ENCODE results near the gene LMCD1. TPM values are rescaled to one million over a fixed set of nuclear protein-coding genes. Genes with fewer than 3 reads are reported as not detected.

Gene LMCD1
- total and polyA plus RNA-seq, 4 donors: 33.6 to 179 (median 98.4) TPM

DNA sequence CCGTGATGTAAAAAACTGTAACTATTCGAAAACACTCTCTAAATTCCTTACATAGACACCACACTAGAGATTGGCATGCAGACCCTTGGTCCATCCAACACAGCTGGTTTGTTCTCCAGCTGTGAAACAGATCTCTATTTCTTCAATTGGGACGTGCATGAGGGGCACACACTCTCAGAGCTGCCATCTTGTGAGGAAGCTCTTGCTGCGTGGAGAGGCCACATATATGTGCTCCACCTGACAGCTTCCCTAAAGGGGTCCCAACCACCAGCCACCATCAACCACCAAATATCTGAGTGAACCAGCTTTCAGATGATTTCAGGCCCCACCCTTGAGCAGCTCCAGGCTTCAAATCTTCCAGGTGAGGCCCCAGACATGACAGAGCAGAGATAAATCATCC is 117.3 kb downstream of the LMCD1 start:
- H3K27me3 ChIP-seq (ENCODE audit: control insufficient read depth in 3 of 3, insufficient read depth in 3 of 3, low read length in 2 of 3): no peaks in the 10 kb centered on the region
- H3K4me1 ChIP-seq (ENCODE audit: control insufficient read depth in 5 of 5, insufficient read depth in 5 of 5, low read length in 5 of 5): peaks cover 0 to 13% (median 2%) of the 10 kb centered on the region in 5 donors
- H3K9ac ChIP-seq (ENCODE audit: insufficient read depth in 1 of 2, low read length in 2 of 2): no peak overlapping the region
- TF ChIP-seq, protein P1, sequence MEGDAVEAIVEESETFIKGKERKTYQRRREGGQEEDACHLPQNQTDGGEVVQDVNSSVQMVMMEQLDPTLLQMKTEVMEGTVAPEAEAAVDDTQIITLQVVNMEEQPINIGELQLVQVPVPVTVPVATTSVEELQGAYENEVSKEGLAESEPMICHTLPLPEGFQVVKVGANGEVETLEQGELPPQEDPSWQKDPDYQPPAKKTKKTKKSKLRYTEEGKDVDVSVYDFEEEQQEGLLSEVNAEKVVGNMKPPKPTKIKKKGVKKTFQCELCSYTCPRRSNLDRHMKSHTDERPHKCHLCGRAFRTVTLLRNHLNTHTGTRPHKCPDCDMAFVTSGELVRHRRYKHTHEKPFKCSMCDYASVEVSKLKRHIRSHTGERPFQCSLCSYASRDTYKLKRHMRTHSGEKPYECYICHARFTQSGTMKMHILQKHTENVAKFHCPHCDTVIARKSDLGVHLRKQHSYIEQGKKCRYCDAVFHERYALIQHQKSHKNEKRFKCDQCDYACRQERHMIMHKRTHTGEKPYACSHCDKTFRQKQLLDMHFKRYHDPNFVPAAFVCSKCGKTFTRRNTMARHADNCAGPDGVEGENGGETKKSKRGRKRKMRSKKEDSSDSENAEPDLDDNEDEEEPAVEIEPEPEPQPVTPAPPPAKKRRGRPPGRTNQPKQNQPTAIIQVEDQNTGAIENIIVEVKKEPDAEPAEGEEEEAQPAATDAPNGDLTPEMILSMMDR (IDR thresholded peaks at IDR 0.05; ENCODE audit: control extremely low read depth, extremely low read depth): no peak
- no peak overlapping the region for H3K4me3 ChIP-seq
- WGBS, 2 donors: 96% methylated on average over 4 of the region's 4 CpGs
- H3K9me3 ChIP-seq (ENCODE audit: control insufficient read depth in 4 of 4, insufficient read depth in 3 of 4, low read length in 3 of 4): peaks cover 0 to 9% (median 0%) of the 10 kb centered on the region in 4 donors
- ATAC-seq (ENCODE audit: insufficient read depth, low FRiP score): no peak
- no peak overlapping the region for H3K27ac ChIP-seq (ENCODE audit: low read depth in 1 of 2, low read length in 1 of 2)
- no peaks in the 10 kb centered on the region for H3K36me3 ChIP-seq (ENCODE audit: control insufficient read depth in 4 of 4, insufficient read depth in 4 of 4, low read length in 4 of 4)
- DNase-seq: no peak

DNA sequence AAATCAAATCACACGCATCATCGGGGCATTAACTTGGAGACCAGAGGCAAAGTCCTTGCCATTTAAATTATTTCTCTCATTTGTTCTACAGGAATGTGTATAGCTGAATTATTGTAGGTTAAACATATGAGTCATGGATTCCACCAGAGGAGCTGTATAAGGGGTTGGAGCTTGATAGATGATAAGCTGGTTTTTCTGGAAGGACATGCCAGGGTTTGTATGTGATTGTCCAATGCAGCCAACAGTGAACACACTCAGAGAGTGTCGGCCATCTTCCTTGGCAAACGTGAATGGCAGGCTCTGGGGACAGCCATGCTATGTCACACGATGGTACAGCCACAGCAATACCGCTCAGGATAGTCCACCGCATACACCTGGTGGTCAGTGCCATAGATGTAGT is 117.9 kb downstream of the LMCD1 start:
- Histone ChIP-seq H3K9me3 (ENCODE audit: control insufficient read depth in 4 of 4, insufficient read depth in 3 of 4, low read length in 3 of 4) (peaks cover 0 to 9% (median 0%) of the 10 kb centered on the region in 4 donors), H3K4me1 (ENCODE audit: control insufficient read depth in 5 of 5, insufficient read depth in 5 of 5, low read length in 5 of 5) (peaks cover 0 to 13% (median 2%) of the 10 kb centered on the region in 5 donors), H3K4me3 (no peak overlapping the region), H3K27ac (ENCODE audit: low read depth in 1 of 2, low read length in 1 of 2) (no peak overlapping the region), H3K9ac (ENCODE audit: insufficient read depth in 1 of 2, low read length in 2 of 2) (no peak overlapping the region), H3K36me3 (ENCODE audit: control insufficient read depth in 4 of 4, insufficient read depth in 4 of 4, low read length in 4 of 4) (no peaks in the 10 kb centered on the region), H3K27me3 (ENCODE audit: control insufficient read depth in 3 of 3, insufficient read depth in 3 of 3, low read length in 2 of 3) (no peaks in the 10 kb centered on the region)
- 94% methylated on average over 7 of the region's 7 CpGs for WGBS, 2 donors
- TF ChIP-seq, protein P1 (IDR thresholded peaks at IDR 0.05; ENCODE audit: control extremely low read depth, extremely low read depth): no peak
- DNase-seq (no peak), ATAC-seq (ENCODE audit: insufficient read depth, low FRiP score) (no peak)

DNA sequence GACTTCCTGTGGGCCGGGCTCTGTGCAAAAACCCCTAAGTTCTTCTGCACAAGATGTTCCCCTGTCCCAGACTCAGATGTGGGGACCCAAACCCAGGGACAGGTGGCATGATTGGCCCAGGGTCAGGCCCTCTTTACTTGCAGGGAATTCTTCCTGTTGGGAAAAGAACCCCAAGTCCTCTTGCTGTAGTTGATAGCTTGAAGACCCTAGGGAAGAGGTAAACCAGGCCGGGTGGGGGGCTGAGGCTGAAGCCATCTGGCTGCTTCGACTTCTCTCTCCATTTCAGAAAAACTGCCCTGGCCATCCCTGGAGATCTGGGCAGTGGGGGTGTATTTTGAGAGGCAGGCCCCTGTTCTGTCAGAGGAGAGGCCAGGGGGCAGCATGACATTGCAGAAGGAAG is 119.5 kb downstream of the LMCD1 start:
- no peaks in the 10 kb centered on the region for H3K36me3 ChIP-seq (ENCODE audit: control insufficient read depth in 4 of 4, insufficient read depth in 4 of 4, low read length in 4 of 4)
- H3K9ac ChIP-seq (ENCODE audit: insufficient read depth in 1 of 2, low read length in 2 of 2): no peak overlapping the region
- 78 to 83% methylated on average over 3 of the region's 3 CpGs for WGBS, 2 donors
- H3K4me1 ChIP-seq (ENCODE audit: control insufficient read depth in 5 of 5, insufficient read depth in 5 of 5, low read length in 5 of 5): peaks cover 0 to 13% (median 2%) of the 10 kb centered on the region in 5 donors
- H3K4me3 ChIP-seq: no peak overlapping the region
- ATAC-seq (ENCODE audit: insufficient read depth, low FRiP score) (no peak), DNase-seq (no peak)
- no peak overlapping the region for H3K27ac ChIP-seq (ENCODE audit: low read depth in 1 of 2, low read length in 1 of 2)
- no peaks in the 10 kb centered on the region for H3K27me3 ChIP-seq (ENCODE audit: control insufficient read depth in 3 of 3, insufficient read depth in 3 of 3, low read length in 2 of 3)
- TF ChIP-seq, protein P1 (IDR thresholded peaks at IDR 0.05; ENCODE audit: control extremely low read depth, extremely low read depth): no peak
- peaks cover 0 to 11% (median 0%) of the 10 kb centered on the region in 4 donors for H3K9me3 ChIP-seq (ENCODE audit: control insufficient read depth in 4 of 4, insufficient read depth in 3 of 4, low read length in 3 of 4)

DNA sequence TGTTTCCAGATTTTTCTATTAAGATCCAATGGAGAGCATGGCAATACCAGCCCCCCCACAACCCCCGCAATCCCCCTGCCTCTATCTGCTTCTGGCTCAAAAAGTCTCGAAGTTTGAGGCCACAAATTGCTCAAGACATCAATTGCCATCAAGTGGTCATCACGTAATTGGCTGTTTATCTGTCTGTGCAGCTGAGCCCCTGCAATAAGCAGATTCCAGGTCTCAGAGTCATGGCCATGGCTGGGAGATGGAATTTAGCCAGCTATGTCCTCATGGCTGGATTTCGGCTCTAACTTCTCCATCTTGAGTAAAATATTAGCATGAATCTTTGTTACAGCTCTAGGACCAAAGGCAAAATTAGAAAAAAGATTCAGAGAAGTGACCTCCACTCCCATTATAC is 120.2 kb downstream of the LMCD1 start:
- ATAC-seq (ENCODE audit: insufficient read depth, low FRiP score): no peak
- Histone ChIP-seq H3K4me3 (no peak overlapping the region), H3K27me3 (ENCODE audit: control insufficient read depth in 3 of 3, insufficient read depth in 3 of 3, low read length in 2 of 3) (no peaks in the 10 kb centered on the region), H3K9me3 (ENCODE audit: control insufficient read depth in 4 of 4, insufficient read depth in 3 of 4, low read length in 3 of 4) (peaks cover 0 to 11% (median 0%) of the 10 kb centered on the region in 4 donors), H3K36me3 (ENCODE audit: control insufficient read depth in 4 of 4, insufficient read depth in 4 of 4, low read length in 4 of 4) (no peaks in the 10 kb centered on the region), H3K27ac (ENCODE audit: low read depth in 1 of 2, low read length in 1 of 2) (peak overlapping the region in 1 of 2 donors; percentile 55), H3K9ac (ENCODE audit: insufficient read depth in 1 of 2, low read length in 2 of 2) (no peak overlapping the region), H3K4me1 (ENCODE audit: control insufficient read depth in 5 of 5, insufficient read depth in 5 of 5, low read length in 5 of 5) (peaks cover 0 to 13% (median 2%) of the 10 kb centered on the region in 5 donors)
- TF ChIP-seq, protein P1 (IDR thresholded peaks at IDR 0.05; ENCODE audit: control extremely low read depth, extremely low read depth): no peak
- 77 to 89% methylated on average over 4 of the region's 4 CpGs for WGBS, 2 donors
- peak; percentile 34 to 72 (median 49) for DNase-seq
